WTC11 (cell line): ENCODE measurements around the gene MACROD2.

Experiments used
- FOXJ3 ChIP-seq: sonication (generic); formaldehyde crosslinking; IDR thresholded peaks from 2 replicates; pipeline ENCODE4 v1.9.0; 2021; ENCODE audit warnings: missing genetic modification reagents, mild to moderate bottlenecking, borderline replicate concordance
- GABPB1 ChIP-seq: sonication (generic); formaldehyde crosslinking; IDR thresholded peaks from 2 replicates; pipeline ENCODE4 v1.8.1; 2023; ENCODE audit warnings: mild to moderate bottlenecking, missing genetic modification reagents
- NR3C1 ChIP-seq: sonication (generic); formaldehyde crosslinking; conservative IDR thresholded peaks from 2 replicates; pipeline ENCODE4 v1.8.1; 2023; ENCODE audit warnings: low read depth, mild to moderate bottlenecking, missing genetic modification reagents
- TF ChIP-seq, protein P1 (sequence below): sonication (generic); formaldehyde crosslinking; IDR thresholded peaks from 2 replicates; pipeline ENCODE4 v1.8.0; 2022; ENCODE audit warnings: mild to moderate bottlenecking, missing genetic modification reagents
- TF ChIP-seq, protein P2 (sequence below): fragments of 200-600 bp; IDR thresholded peaks from 2 replicates; pipeline ENCODE4 v1.8.0; 2022; ENCODE audit warnings: antibody characterized with exemption
- TF ChIP-seq, protein P3 (sequence below): sonication (generic); formaldehyde crosslinking; IDR thresholded peaks from 2 replicates; pipeline ENCODE4 v1.8.1; 2023; ENCODE audit warnings: mild to moderate bottlenecking, missing genetic modification reagents, moderate library complexity

DNA sequence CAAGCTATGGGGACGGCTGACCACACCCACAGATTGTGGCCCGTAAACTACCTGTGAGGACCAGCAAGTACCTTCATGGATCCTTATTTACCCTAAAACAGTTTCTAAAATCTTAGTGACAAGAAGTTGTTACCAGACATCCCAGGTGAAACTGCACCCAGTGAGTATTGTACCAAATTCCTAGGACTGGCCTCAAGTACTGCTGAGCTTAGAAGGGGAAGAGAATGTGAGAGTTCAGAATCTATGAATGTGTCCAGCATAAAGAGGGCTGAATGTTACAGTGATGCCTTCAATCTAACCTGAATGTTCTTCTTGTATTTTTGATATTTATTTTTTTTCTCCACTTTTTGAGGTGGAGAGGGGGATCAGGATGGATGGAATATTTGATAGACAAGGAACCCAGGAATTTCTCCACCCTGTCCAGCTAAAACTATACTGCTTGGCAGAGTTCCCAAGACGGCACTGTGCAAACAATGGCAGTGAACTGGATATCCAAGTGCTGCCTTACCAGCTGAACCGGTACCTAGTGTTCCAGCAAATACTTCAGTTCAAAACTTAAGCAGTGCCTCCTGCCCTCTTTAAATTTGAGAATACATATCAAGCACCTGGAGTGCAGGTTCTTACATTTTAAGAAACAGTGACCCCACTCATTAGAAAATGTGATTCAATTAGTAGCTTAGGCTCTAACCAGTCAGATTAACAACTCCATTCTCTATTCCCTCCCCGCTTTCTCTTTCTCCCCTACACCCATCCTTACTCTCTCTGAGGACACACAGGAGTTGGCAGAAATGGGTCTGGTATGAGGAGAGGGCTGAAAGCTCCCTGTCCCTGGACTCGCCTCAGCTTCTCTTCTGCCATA, 769.4 kb downstream of the MACROD2 start:
- TF ChIP-seq, protein P1, sequence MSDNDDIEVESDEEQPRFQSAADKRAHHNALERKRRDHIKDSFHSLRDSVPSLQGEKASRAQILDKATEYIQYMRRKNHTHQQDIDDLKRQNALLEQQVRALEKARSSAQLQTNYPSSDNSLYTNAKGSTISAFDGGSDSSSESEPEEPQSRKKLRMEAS (CRISPR knock-in tag): no peak
- TF ChIP-seq GABPB1 (CRISPR knock-in tag) (no peak), FOXJ3 (no peak), NR3C1 (CRISPR knock-in tag) (no peak)
- TF ChIP-seq, protein P2, sequence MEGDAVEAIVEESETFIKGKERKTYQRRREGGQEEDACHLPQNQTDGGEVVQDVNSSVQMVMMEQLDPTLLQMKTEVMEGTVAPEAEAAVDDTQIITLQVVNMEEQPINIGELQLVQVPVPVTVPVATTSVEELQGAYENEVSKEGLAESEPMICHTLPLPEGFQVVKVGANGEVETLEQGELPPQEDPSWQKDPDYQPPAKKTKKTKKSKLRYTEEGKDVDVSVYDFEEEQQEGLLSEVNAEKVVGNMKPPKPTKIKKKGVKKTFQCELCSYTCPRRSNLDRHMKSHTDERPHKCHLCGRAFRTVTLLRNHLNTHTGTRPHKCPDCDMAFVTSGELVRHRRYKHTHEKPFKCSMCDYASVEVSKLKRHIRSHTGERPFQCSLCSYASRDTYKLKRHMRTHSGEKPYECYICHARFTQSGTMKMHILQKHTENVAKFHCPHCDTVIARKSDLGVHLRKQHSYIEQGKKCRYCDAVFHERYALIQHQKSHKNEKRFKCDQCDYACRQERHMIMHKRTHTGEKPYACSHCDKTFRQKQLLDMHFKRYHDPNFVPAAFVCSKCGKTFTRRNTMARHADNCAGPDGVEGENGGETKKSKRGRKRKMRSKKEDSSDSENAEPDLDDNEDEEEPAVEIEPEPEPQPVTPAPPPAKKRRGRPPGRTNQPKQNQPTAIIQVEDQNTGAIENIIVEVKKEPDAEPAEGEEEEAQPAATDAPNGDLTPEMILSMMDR: no peak
- TF ChIP-seq, protein P3, sequence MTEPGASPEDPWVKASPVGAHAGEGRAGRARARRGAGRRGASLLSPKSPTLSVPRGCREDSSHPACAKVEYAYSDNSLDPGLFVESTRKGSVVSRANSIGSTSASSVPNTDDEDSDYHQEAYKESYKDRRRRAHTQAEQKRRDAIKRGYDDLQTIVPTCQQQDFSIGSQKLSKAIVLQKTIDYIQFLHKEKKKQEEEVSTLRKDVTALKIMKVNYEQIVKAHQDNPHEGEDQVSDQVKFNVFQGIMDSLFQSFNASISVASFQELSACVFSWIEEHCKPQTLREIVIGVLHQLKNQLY (CRISPR knock-in tag): no peak
